ENCODE results near the gene PTBP3.

GRCh38 chr9:112379177-112380101 is 46.0 kb upstream of the PTBP3 start:
- TF ChIP-seq TAF1 (IDR thresholded peaks at IDR 0.05; ENCODE audit: borderline replicate concordance, low read depth, low read length) (0 out of 2 replicates have a peak, but pooled peaks have one; percentile 37), POLR2A (IDR thresholded peaks at IDR 0.05; ENCODE audit: low read depth, low read length) (peak; percentile 81; the same call in 1 of the 2 replicates)

All from GM12892 (cell line).